ENCODE measurements around the gene KSR1.
"Not testable (repeated sequence)": the region's sequence is repeated elsewhere in the genome, so short reads cannot be mapped to it uniquely, and the experiment has no call there.

Gene KSR1

DNA sequence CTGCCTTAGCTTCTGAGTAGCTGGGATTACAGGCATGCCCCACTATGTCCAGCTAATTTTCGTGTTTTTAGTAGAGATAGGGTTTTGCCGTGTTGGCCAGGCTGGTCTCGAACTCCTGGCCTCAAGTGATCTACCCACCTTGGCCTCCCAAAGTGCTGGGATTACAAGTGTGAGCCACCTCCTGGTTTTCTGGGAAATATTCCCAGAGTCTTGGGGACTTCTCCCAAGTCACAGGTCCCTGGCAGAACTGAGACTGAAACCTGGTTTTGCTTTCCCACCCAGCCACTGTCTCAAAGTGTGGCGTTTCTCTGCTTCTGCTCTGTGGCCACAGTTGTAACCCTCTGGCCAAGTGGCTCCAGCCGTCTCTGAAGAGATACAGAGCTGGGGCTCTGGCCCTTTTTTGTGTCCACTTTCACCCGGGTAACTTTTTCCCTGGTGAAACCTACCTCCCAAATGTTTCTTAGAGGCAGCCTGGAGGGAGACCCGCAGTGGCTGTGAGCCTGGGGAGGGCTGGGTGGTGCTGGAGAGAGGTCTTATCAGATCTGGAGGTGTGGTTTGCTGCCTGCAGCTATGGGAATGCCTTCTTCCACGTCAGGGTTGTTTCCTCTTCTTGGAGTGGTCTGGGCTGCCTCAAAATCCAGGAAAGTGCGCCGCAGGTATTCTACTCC lies 5.1 kb downstream of the KSR1 start:
- ChIA-PET CTCF (interaction anchor here (0.6 to 1.4 kb wide), 3 partner anchors 21 to 139 kb away, joined by 3 to 5 read pairs (median 3); no protein-coding TSS in a partner anchor), POLR2A (interaction anchor here (0.7 kb wide), 1 partner anchor 15 kb away, joined by 3 read pairs; no protein-coding TSS in a partner anchor)
- no peak for DNase-seq (ENCODE audit: extremely low spot score)
- TF ChIP-seq TARDBP (IDR thresholded peaks at IDR 0.05) = no peak
- TF ChIP-seq FOXA1 (IDR thresholded peaks at IDR 0.05) = no peak
- TF ChIP-seq L3MBTL2 (conservative IDR thresholded peaks at IDR 0.05) = no peak
- no peak for TF ChIP-seq HDGF (IDR thresholded peaks at IDR 0.05; ENCODE audit: borderline replicate concordance)
- no peak for TF ChIP-seq BHLHE40 (IDR thresholded peaks at IDR 0.05; ENCODE audit: borderline replicate concordance)
- no peak for TF ChIP-seq ZNF384 (IDR thresholded peaks at IDR 0.05)
- TF ChIP-seq NFRKB (IDR thresholded peaks at IDR 0.05) = no peak
- TF ChIP-seq FOXK2 (IDR thresholded peaks at IDR 0.05) = no peak
- TF ChIP-seq CTBP1 (IDR thresholded peaks at IDR 0.05; ENCODE audit: borderline replicate concordance) = no peak
- TF ChIP-seq, protein P1, sequence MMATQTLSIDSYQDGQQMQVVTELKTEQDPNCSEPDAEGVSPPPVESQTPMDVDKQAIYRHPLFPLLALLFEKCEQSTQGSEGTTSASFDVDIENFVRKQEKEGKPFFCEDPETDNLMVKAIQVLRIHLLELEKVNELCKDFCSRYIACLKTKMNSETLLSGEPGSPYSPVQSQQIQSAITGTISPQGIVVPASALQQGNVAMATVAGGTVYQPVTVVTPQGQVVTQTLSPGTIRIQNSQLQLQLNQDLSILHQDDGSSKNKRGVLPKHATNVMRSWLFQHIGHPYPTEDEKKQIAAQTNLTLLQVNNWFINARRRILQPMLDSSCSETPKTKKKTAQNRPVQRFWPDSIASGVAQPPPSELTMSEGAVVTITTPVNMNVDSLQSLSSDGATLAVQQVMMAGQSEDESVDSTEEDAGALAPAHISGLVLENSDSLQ (IDR thresholded peaks at IDR 0.05) = no peak
- no peak for TF ChIP-seq ELF4 (IDR thresholded peaks at IDR 0.05)
- no peak for TF ChIP-seq SUZ12 (IDR thresholded peaks at IDR 0.05)
- no peak for TF ChIP-seq FOXM1 (IDR thresholded peaks at IDR 0.05; ENCODE audit: borderline replicate concordance)
- TF ChIP-seq SP1 (IDR thresholded peaks at IDR 0.05) = no peak
- TF ChIP-seq LEF1 (IDR thresholded peaks at IDR 0.05; ENCODE audit: borderline replicate concordance) = no peak
- no peak for TF ChIP-seq ARNT (IDR thresholded peaks at IDR 0.05)

DNA sequence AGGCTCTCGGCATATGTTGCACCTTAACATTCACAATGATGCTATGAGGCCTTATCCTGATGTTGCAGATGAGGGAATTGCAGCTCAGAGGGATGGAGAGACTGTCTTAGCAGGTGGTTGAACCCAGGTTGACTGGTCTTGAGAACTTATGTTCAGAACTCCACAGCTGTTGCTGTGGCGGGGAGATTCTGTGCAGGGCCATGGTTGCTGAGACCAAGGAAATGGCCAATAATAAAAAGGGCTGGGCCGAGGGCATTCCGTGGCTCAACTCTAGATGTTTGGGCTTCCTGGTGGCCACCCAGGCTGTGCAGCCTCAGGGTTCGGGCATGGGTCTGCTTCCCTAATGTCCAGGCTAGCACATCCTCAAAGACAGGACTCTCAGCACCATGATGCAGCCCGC lies 5.9 kb downstream of the KSR1 start:
- POLR2A ChIA-PET = interaction anchor here (0.7 kb wide), 1 partner anchor 14 kb away, joined by 3 read pairs; no protein-coding TSS in a partner anchor
- TF ChIP-seq ZNF384 (IDR thresholded peaks at IDR 0.05) (no peak), SP1 (IDR thresholded peaks at IDR 0.05) (no peak), BHLHE40 (IDR thresholded peaks at IDR 0.05; ENCODE audit: borderline replicate concordance) (no peak), TARDBP (IDR thresholded peaks at IDR 0.05) (no peak)
- TF ChIP-seq, protein P1 (IDR thresholded peaks at IDR 0.05) = no peak
- CTCF ChIA-PET = interaction anchor here (0.8 kb wide), 1 partner anchor 32 kb away, joined by 3 read pairs; no protein-coding TSS in a partner anchor
- no peak for DNase-seq (ENCODE audit: extremely low spot score)

DNA sequence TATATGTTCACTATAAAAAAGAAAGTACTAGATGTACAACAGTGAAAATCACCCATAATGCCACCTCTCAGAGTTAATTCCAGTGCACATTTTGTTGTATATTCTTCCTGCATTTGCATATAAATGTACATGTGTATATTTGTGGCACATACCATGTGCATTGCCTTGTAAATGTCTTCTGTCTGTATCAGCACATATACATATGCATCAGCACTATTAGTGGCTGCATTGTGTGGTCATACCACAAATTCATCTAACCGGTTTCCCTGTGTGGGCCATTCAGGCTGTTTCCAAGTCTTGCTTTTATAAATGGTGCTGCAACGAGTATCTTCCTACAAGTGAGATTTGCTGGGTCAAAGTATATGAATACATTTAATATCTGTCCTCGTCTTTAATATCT lies 6.5 kb downstream of the KSR1 start:
- ChIA-PET CTCF (no interaction called here), POLR2A (no interaction called here)

DNA sequence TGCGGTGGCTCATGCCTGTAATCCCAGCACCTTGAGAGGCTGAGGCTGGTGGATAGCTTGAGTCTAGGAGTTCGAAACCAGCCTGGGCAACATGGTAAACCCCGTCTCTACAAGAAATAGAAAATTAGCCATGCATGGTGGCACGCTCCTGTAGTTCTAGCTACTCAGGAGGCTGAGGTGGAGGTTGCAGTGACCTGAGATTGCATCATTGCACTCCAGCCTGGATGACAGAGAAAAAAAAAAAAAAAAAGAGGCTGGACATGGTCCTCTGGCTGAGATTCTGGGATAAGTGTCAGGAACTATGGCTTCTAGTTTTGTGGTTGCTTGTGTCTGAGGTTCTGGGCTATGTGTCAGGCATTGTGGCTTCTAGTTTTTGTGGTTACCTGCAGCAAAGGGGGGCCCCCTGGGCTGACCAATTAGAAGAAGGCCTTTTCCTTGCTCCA lies 7.0 kb downstream of the KSR1 start:
- no peak for DNase-seq (ENCODE audit: extremely low spot score)
- ChIA-PET CTCF (no interaction called here), POLR2A (no interaction called here)
- TF ChIP-seq, protein P1 (IDR thresholded peaks at IDR 0.05) = no peak
- TF ChIP-seq LEF1 (IDR thresholded peaks at IDR 0.05; ENCODE audit: borderline replicate concordance) (no peak), SP1 (IDR thresholded peaks at IDR 0.05) (no peak), NFRKB (IDR thresholded peaks at IDR 0.05) (no peak), ZNF384 (IDR thresholded peaks at IDR 0.05) (no peak), CTBP1 (IDR thresholded peaks at IDR 0.05; ENCODE audit: borderline replicate concordance) (no peak), FOXA1 (IDR thresholded peaks at IDR 0.05) (no peak), ELF4 (IDR thresholded peaks at IDR 0.05) (no peak), FOXK2 (IDR thresholded peaks at IDR 0.05) (no peak), HDGF (IDR thresholded peaks at IDR 0.05; ENCODE audit: borderline replicate concordance) (no peak)

More for the DNA sequence above, 6.5 kb downstream of the KSR1 start:
- DNase-seq (ENCODE audit: extremely low spot score) = no peak
- TF ChIP-seq HDGF (IDR thresholded peaks at IDR 0.05; ENCODE audit: borderline replicate concordance) = no peak
- TF ChIP-seq SUZ12 (IDR thresholded peaks at IDR 0.05) = no peak
- no peak for TF ChIP-seq FOXM1 (IDR thresholded peaks at IDR 0.05; ENCODE audit: borderline replicate concordance)
- TF ChIP-seq, protein P1 (IDR thresholded peaks at IDR 0.05) = no peak
- TF ChIP-seq SP1 (IDR thresholded peaks at IDR 0.05) = no peak
- TF ChIP-seq TARDBP (IDR thresholded peaks at IDR 0.05) = no peak

DNA sequence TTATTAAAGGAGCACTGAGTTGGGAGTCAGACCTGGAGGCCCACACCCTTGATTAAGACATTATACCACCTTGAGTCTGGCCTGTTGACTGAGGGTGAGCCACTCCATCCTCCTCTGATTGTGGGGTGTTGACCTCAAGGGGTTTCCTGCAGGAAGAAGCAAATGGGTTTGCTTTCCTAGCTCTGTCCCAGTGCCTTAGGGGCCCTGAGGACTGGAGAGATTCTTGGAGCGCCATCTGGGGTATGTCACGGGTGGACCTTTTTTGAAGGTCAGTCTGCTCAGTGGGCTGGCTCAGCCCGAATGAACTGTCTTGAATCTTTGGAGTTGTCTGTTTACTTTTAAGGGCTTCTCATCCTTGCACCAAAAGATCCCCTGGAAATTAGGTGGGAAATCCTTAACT lies 7.8 kb downstream of the KSR1 start:
- POLR2A ChIA-PET; CTCF ChIA-PET; DNase-seq (ENCODE audit: extremely low spot score): not testable (repeated sequence)

DNA sequence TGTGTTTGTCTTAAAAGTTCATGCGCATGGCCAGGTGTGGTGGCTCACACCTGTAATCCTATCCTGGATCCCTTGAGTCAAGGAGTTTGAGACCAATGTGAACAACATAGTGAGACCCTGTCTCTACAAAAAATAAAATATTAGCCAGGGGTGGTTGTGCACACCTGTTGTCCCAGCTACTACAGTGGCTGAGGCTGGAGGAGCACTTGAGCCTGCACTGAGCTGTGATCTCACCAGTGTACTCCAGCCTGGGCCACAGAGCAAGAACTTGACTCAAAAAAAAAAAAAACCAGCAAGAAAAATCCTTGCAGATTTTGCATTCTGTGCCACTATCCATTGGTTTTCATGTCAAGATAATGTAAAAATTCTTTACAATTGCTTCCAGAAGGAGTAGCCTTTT lies 8.2 kb downstream of the KSR1 start:
- TF ChIP-seq SP1 (IDR thresholded peaks at IDR 0.05) = no peak
- TF ChIP-seq CTBP1 (IDR thresholded peaks at IDR 0.05; ENCODE audit: borderline replicate concordance) = no peak
- no peak for TF ChIP-seq FOXK2 (IDR thresholded peaks at IDR 0.05)
- no peak for TF ChIP-seq BHLHE40 (IDR thresholded peaks at IDR 0.05; ENCODE audit: borderline replicate concordance)
- no peak for TF ChIP-seq HDGF (IDR thresholded peaks at IDR 0.05; ENCODE audit: borderline replicate concordance)
- TF ChIP-seq LEF1 (IDR thresholded peaks at IDR 0.05; ENCODE audit: borderline replicate concordance) = no peak
- no peak for TF ChIP-seq L3MBTL2 (conservative IDR thresholded peaks at IDR 0.05)
- no peak for TF ChIP-seq ELF4 (IDR thresholded peaks at IDR 0.05)
- TF ChIP-seq FOXM1 (IDR thresholded peaks at IDR 0.05; ENCODE audit: borderline replicate concordance) = no peak
- TF ChIP-seq, protein P1 (IDR thresholded peaks at IDR 0.05) = no peak
- no peak for TF ChIP-seq NFRKB (IDR thresholded peaks at IDR 0.05)
- no peak for TF ChIP-seq SUZ12 (IDR thresholded peaks at IDR 0.05)
- no peak for TF ChIP-seq ZNF384 (IDR thresholded peaks at IDR 0.05)
- no peak for DNase-seq (ENCODE audit: extremely low spot score)
- ChIA-PET POLR2A (no interaction called here), CTCF (no interaction called here)

DNA sequence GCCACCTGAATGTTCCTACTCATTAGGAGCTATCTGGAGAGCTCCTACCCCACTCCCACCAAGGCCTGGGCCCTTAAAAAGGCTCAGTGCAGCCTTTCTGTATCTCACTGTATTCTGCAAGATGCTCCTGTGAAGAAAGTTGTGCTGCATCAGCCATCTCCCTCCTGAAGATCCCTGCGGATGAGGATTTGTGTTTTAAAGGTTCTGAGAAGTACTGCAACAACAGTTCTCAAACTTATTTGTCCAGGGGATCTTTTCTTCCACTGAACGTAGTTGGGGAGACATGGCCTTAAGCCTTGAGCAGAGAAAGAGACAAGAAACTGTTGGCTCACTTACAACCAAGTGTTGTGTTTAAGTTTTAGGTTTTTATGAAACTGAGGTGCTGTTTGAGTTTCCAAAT lies 9.6 kb downstream of the KSR1 start:
- CTCF ChIA-PET; DNase-seq (ENCODE audit: extremely low spot score); POLR2A ChIA-PET: not testable (repeated sequence)
